HK-2 (cell line): ENCODE data around the gene PRRG3.

Experiments
- DNase-seq: peaks from one replicate; pipeline ENCODE4 v3.0.0-alpha.2; 2018; ENCODE audit not compliant: unreplicated experiment

PRRG3 gene

GRCh38 chrX:151708821-151709220 is 13.6 kb downstream of the PRRG3 start:
- no peak for DNase-seq

GRCh38 chrX:151710457-151710856 is 15.2 kb downstream of the PRRG3 start:
- no peak for DNase-seq

- no peak for DNase-seq
Observed at GRCh38 chrX:151711154-151711553, 15.9 kb downstream of the PRRG3 start.

GRCh38 chrX:151711787-151712186 is 16.5 kb downstream of the PRRG3 start:
- no peak for DNase-seq

- DNase-seq = no peak
Observed at GRCh38 chrX:151712253-151712652, 17.0 kb downstream of the PRRG3 start.

GRCh38 chrX:151713849-151714248 is 18.6 kb downstream of the PRRG3 start:
- peak; percentile 13 for DNase-seq

GRCh38 chrX:151714362-151714761 is 19.1 kb downstream of the PRRG3 start:
- no peak for DNase-seq

GRCh38 chrX:151715752-151716151 is 20.5 kb downstream of the PRRG3 start, which contains the start of gene FATE1:
Gene FATE1 (plus strand): TSS chrX:151716035. CDS start chrX:151716120, 85 bp downstream.
- DNase-seq = no peak

- no peak for DNase-seq
Observed at GRCh38 chrX:151722241-151722846, 27.1 kb downstream of the PRRG3 start.

GRCh38 chrX:151723156-151723760 is 28.0 kb downstream of the PRRG3 start:
- no peak for DNase-seq

GRCh38 chrX:151724563-151725337 is 29.5 kb downstream of the PRRG3 start:
- DNase-seq = no peak

GRCh38 chrX:151725338-151725614 is 30.0 kb downstream of the PRRG3 start:
- DNase-seq = no peak

GRCh38 chrX:151726751-151727150 is 31.5 kb downstream of the PRRG3 start:
- DNase-seq = no peak

- DNase-seq = no peak
Observed at GRCh38 chrX:151727346-151727745, 32.1 kb downstream of the PRRG3 start.

GRCh38 chrX:151729056-151729725 is 33.9 kb downstream of the PRRG3 start:
- no peak for DNase-seq

- no peak for DNase-seq
Observed at GRCh38 chrX:151734446-151734845, 39.2 kb downstream of the PRRG3 start, which contains the start of gene CNGA2. Gene CNGA2 (plus strand): TSS chrX:151734746. CDS start chrX:151738484, 3,738 bp downstream.

- DNase-seq = no peak
Observed at GRCh38 chrX:151735219-151735618, 40.0 kb downstream of the PRRG3 start.

- no peak for DNase-seq
Observed at GRCh38 chrX:151736685-151737084, 41.4 kb downstream of the PRRG3 start.

GRCh38 chrX:151737494-151737893 is 42.2 kb downstream of the PRRG3 start:
- no peak for DNase-seq

GRCh38 chrX:151738751-151739150 is 43.5 kb downstream of the PRRG3 start:
- DNase-seq = no peak

- no peak for DNase-seq
Observed at GRCh38 chrX:151741606-151742005, 46.3 kb downstream of the PRRG3 start.

- no peak for DNase-seq
Observed at GRCh38 chrX:151742311-151742710, 47.1 kb downstream of the PRRG3 start.
